Uterus (tissue), 2 donors: ENCODE results near the gene AK5.

Source experiments
- POLR2A ChIP-seq, 2 donors: fragments of 450-650 bp; IDR thresholded peaks; one replicate each; pipeline ENCODE4 v1.6.1; 2016; ENCODE audit warnings: antibody characterized with exemption in 2 of 2, mild to moderate bottlenecking in 1 of 2, moderate library complexity in 1 of 2
- TF ChIP-seq, protein P1 (sequence below), 4 experiments: fragments of 200-600 bp in 2 of 4; fragments of 450-650 bp in 2 of 4; sonication (generic) in 2 of 4; IDR thresholded peaks; one replicate each; pipeline ENCODE4 v1.5.1; 2016 to 2019; ENCODE audit warnings: antibody characterized with exemption in 4 of 4, mild to moderate bottlenecking in 2 of 4, moderate library complexity in 1 of 4

DNA sequence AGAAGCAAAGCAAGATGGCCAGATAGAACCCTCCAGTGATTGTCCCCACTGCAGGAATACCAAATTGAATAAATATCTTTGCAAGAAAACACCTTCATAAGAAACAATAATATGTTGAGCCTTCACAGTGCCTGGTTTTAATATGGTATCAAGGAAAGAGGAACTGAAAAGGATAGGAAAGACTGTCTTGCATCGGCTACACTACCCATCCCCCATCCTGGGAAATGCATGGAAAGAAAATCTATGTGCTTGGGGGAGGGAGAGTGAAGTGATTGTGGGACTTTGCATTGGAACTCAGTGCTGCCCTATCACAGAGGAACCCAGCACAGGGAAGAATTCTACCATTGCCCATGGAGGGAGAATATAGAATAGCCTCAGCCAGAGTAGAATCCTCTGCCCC, 28.6 kb upstream of the AK5 start:
- TF ChIP-seq, protein P1, sequence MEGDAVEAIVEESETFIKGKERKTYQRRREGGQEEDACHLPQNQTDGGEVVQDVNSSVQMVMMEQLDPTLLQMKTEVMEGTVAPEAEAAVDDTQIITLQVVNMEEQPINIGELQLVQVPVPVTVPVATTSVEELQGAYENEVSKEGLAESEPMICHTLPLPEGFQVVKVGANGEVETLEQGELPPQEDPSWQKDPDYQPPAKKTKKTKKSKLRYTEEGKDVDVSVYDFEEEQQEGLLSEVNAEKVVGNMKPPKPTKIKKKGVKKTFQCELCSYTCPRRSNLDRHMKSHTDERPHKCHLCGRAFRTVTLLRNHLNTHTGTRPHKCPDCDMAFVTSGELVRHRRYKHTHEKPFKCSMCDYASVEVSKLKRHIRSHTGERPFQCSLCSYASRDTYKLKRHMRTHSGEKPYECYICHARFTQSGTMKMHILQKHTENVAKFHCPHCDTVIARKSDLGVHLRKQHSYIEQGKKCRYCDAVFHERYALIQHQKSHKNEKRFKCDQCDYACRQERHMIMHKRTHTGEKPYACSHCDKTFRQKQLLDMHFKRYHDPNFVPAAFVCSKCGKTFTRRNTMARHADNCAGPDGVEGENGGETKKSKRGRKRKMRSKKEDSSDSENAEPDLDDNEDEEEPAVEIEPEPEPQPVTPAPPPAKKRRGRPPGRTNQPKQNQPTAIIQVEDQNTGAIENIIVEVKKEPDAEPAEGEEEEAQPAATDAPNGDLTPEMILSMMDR (IDR thresholded peaks at IDR 0.05), result no peak
- no peak for TF ChIP-seq POLR2A (IDR thresholded peaks at IDR 0.05)
